Measurements from ENCODE around the gene PTK7.
"Not testable (repeated sequence)": the region's sequence is repeated elsewhere in the genome, so short reads cannot be mapped to it uniquely, and the experiment has no call there.

Gene PTK7

GRCh38 chr6:43036712-43037111 lies 39.4 kb upstream of the PTK7 start:
- DNase-seq (ENCODE audit: extremely low read depth, low read depth) = no peak
- TF ChIP-seq CTCF (IDR thresholded peaks at IDR 0.05; ENCODE audit: low read depth, low read length) = no peak

DNA sequence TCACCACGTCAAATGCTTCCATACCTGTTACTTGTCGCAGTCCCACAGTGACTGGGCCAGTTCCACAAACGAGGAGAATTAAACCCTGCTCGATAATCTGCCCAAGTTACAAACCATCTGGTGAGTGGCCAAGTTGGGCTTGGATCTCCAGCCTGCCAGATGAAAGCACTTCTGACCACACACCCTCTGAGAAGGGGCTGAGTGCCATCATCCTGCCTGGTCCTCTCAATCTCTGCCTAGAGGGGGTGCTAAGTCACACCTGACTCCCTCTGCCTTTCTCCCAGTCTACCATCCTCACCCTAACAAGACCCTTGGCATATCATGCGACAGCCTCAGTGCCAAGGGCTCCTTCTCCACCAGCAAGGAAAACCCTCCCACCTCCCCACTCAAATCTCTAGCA lies 38.9 kb upstream of the PTK7 start:
- TF ChIP-seq CTCF (IDR thresholded peaks at IDR 0.05; ENCODE audit: low read depth, low read length) = no peak
- no peak for DNase-seq (ENCODE audit: extremely low read depth, low read depth)

GRCh38 chr6:43037706-43038105 lies 38.4 kb upstream of the PTK7 start:
- no peak for DNase-seq (ENCODE audit: extremely low read depth, low read depth)
- no peak for TF ChIP-seq CTCF (IDR thresholded peaks at IDR 0.05; ENCODE audit: low read depth, low read length)

DNA sequence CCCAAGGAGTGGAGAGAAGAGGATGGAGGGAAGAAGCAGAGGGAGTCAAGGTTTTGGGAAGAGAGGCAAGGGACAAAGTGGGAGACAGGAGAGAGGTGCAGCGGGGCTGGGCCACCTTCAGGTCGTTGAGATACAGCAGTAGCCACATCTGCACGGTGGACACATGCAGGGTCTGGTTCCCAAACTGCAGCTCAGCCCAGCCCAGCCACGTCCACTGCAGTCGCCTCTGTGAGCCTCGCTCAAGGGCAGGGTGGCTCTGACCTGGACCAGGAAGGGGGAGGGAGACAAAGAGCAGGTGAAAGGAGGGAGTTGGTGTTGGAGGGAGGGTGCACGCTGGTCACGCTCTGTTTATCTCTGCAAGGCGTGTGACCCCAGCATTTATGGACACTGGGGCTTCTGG lies 37.4 kb upstream of the PTK7 start:
- no peak for DNase-seq (ENCODE audit: extremely low read depth, low read depth)
- TF ChIP-seq CTCF (IDR thresholded peaks at IDR 0.05; ENCODE audit: low read depth, low read length) = no peak

DNA sequence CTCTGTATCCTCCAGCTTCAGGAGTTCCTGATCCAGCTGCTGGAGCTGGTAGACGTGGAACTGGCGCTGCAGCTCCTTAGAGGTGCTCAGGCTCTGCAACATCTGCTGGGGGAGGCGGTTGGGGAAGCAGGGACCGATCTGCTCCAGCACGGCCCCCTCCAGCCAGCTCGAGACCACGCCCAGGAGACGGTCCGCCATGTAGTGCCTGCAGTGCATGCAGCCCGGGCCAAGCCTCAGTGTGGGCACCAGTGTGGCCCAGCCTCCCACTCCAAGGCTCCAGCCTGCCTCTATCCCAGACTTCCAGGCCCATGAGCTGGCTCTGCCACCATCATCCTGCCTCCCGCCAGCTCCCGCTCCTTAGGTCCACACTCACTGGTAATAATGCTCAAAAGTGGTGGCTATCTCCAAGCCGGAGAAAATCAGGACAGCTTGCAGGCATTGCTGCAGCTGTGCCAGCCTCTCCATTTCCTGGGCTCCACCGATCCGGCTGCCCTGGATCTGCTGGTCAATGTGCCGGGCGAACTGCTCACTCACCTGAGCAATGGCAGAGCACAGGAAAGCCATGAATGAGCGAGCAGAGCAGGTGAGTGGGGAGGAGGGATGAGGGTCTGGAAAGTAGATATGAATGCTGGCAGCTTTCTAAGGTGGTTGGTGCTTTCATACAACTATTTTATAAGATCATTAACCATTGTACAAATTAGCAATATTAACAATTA lies 35.4 kb upstream of the PTK7 start:
- TF ChIP-seq CTCF (IDR thresholded peaks at IDR 0.05; ENCODE audit: low read depth, low read length) = no peak

DNA sequence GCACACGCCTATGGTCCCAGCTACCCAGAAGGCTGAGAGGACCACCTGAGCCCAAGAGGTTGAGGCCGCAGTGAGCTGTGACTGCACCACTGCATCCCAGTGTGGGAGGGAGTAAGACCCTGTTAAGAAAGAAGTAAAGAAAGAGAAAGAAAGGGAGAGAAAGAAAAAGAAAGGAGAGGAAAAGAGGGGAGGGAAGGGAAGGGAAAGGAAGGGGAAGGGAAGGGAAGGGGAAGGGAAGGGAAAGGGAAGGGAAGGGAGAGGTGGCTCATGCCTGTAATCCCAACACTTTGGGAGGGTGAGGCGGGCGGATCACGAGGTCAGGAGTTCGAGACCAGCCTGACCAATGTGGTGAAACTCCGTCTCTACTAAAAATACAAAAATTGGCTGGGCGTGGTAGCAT lies 34.6 kb upstream of the PTK7 start:
- DNase-seq (ENCODE audit: extremely low read depth, low read depth) = not testable (repeated sequence)

More for the DNA sequence above, 35.4 kb upstream of the PTK7 start:
- DNase-seq (ENCODE audit: extremely low read depth, low read depth) = no peak

- TF ChIP-seq CTCF (IDR thresholded peaks at IDR 0.05; ENCODE audit: low read depth, low read length) = no peak
- no peak for DNase-seq (ENCODE audit: extremely low read depth, low read depth)
Measured at GRCh38 chr6:43043310-43043709, 32.8 kb upstream of the PTK7 start.

DNA sequence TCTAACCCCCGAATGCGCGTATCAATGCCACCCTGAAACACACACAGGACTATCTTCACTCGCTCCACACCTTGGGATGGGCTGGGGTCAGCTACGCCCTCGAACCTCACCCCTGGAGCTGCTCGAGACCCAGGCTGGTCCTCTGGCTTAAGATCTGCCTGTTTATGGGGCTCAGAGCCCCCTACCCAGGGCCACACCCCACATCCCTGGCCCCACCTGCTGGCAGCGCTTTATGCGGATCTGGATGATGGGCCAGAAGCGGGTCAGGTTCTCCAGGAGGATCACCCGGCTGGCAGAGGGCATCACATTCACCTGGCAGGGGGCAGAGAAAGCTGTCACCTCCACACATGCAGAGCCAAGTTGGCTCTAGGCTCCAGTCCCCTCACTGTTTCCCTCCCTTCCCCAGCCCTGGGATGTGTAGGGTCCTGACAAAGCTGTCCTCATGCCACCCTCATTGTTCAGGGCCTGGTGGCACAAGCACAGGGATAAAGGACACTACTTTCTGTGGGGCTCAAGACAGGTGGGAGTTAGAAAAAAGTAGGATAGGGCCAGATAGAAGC lies 30.7 kb upstream of the PTK7 start:
- DNase-seq (ENCODE audit: extremely low read depth, low read depth) = no peak
- TF ChIP-seq CTCF (IDR thresholded peaks at IDR 0.05; ENCODE audit: low read depth, low read length) = no peak

Data from AG09319 (cell line).